HCT116 (cell line): ENCODE measurements around the gene BMERB1.

Source experiments
- JUND ChIP-seq: IDR thresholded peaks from 2 replicates; pipeline ENCODE4 v1.6.1; 2012
- POLR2A ChIP-seq: IDR thresholded peaks from 2 replicates; pipeline ENCODE4 v1.7.0; 2011; ENCODE audit warnings: borderline replicate concordance; ENCODE audit not compliant: insufficient read depth, insufficient read length; ENCODE audit errors: extremely low read depth
- POLR2AphosphoS5 ChIP-seq: IDR thresholded peaks from 2 replicates; pipeline ENCODE4 v1.6.1; 2011; ENCODE audit warnings: mild to moderate bottlenecking, low read depth, low read length, moderate library complexity
- RAD21 ChIP-seq: IDR thresholded peaks from 2 replicates; pipeline ENCODE4 v1.6.1; 2012; ENCODE audit warnings: low read depth, mild to moderate bottlenecking
- SIN3A ChIP-seq: IDR thresholded peaks from 2 replicates; pipeline ENCODE4 v1.6.1; 2012; ENCODE audit warnings: low read depth
- ZFX ChIP-seq: fragments of 450-650 bp; IDR thresholded peaks from 2 replicates; pipeline ENCODE4 v1.6.1; 2017
- ZNF274 ChIP-seq: fragments of 200-500 bp; sonication (Bioruptor generic); IDR thresholded peaks from 2 replicates; pipeline ENCODE4 v1.6.1; 2014; ENCODE audit warnings: mild to moderate bottlenecking, low read depth, low read length, inconsistent platforms
- TF ChIP-seq, protein P1 (sequence below), 3 experiments: fragments of 200-600 bp in 1 of 3; sonication (generic) in 1 of 3; IDR thresholded peaks in 2 of 3; conservative IDR thresholded peaks in 1 of 3; 2 replicates each; pipeline ENCODE4 v1.5.1; 2012 to 2017; ENCODE audit warnings: low read depth in 2 of 3, low read length in 2 of 3, antibody characterized with exemption in 1 of 3, borderline replicate concordance in 1 of 3, control low read depth in 1 of 3, mild to moderate bottlenecking in 1 of 3, mixed read lengths in 1 of 3, mixed run types in 1 of 3, moderate library complexity in 1 of 3; ENCODE audit not compliant: insufficient read depth in 1 of 3

- TF ChIP-seq POLR2AphosphoS5: no peak
- TF ChIP-seq, protein P1, sequence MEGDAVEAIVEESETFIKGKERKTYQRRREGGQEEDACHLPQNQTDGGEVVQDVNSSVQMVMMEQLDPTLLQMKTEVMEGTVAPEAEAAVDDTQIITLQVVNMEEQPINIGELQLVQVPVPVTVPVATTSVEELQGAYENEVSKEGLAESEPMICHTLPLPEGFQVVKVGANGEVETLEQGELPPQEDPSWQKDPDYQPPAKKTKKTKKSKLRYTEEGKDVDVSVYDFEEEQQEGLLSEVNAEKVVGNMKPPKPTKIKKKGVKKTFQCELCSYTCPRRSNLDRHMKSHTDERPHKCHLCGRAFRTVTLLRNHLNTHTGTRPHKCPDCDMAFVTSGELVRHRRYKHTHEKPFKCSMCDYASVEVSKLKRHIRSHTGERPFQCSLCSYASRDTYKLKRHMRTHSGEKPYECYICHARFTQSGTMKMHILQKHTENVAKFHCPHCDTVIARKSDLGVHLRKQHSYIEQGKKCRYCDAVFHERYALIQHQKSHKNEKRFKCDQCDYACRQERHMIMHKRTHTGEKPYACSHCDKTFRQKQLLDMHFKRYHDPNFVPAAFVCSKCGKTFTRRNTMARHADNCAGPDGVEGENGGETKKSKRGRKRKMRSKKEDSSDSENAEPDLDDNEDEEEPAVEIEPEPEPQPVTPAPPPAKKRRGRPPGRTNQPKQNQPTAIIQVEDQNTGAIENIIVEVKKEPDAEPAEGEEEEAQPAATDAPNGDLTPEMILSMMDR (IDR thresholded peaks at IDR 0.05 in 2 of 3, conservative IDR thresholded peaks at IDR 0.05 in 1 of 3; ENCODE audit: borderline replicate concordance in 1 of 3, insufficient read depth in 1 of 3, low read depth in 2 of 3, low read length in 2 of 3): no peak
- TF ChIP-seq ZNF274: no peak
- no peak for TF ChIP-seq RAD21
- TF ChIP-seq SIN3A: no peak
- no peak for TF ChIP-seq POLR2A
- TF ChIP-seq JUND: no peak
- no peak for TF ChIP-seq ZFX
Measured at GRCh38 chr16:15451098-15451731, 16.8 kb downstream of the BMERB1 start.
